Central memory CD4-positive, alpha-beta T cell (primary cell): Measurements from ENCODE around the gene NSUN2.

Source experiments
- DNase-seq: peaks from one replicate; pipeline ENCODE4 v3.0.0; 2022

The NSUN2 gene

DNA sequence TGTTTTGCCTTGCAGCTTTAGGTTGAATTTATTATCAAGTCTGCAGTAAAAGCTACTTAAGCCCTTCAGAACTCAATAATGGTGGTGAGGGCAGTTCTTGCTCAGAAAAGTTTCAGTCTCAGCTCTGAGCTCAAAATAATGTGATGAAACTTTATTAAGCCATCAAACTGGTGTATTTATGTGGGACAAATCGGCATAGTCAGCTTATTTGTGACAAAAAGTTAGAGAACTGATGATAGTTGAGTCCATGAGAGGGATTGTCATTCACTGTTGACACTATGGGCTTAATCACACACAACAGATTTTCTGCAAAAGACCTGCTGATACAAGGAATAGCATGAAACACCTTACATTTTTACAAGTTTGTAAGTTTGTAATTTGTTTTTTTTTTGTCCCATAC is 9.8 kb upstream of the NSUN2 start:
- DNase-seq = no peak

DNA sequence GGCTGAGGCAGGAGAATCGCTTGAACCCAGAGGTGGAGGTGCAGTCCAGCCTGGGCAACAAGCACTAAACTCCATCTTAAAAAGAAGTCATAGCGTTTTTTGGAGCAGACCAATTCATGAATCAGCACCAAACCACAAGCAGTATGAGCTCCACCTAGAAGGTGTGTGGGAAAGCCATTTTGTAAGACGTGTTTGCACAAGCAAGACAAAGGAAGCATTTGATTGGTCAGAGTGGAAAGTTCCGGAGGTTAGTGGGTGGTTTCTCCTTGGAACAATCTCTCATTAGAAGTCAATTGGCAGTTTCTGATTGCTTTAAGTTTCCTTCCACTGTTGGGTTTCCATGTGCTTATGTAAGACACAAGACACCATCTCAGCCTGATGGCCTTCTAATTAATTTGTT is 5.4 kb upstream of the NSUN2 start:
- DNase-seq = no peak

DNA sequence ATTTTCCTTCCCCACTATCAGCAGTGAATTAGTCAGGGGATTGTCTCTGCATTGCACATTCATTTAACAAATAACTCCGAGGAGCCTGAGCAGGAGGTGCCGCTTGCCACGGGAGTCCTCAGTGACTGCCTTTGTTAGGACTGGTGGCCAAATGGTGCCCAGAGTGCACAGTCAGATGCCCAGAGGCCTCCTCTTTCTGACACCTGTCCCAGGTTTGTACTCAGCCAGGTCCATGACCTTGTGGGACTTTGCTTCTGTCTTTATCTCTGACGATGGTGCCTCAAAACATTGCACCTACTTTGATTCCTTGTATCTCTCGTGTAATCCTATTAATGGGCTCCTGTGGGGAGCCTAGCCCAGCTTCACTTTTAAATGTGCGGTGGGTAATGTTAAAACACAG is 4.7 kb upstream of the NSUN2 start:
- no peak for DNase-seq

DNA sequence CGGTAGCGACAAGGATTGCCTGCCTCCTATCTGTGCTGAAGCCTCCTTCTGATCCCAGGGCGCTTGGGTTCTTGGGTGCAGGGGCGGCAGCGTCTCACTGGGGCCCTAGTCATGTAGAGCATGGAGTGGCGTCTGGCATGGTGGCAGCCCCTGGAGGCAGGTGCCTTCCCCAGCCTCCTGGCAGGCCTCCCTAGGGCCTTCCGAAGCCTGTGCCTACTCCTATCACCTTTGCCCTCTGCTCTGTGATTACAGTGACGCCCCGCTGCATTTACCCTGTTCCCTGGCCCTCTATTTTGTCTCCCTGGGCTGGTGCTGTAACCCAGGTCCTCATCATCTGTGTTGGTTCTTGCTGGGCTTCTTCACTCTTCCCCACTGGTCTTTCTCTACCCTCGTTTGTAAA is 4.2 kb upstream of the NSUN2 start:
- no peak for DNase-seq

DNA sequence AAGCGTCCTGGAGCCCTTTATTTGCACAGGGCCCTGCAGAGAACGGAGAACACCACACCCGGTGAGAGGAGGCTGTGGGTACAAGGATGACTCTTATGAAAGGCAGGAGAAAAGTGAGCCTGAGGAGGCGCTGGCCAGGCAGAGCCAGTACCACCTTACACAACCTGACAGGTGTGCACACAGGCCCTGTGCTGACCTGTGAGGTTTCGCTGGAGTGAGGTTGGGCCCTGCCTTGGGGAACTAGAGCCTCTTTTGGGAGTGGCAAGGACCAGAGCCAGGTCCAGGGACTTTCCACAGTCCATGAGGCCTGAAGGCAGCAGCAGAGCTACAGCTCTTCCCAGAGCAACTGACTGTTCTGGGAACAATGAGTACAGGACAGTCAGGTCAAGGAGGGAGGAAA is 3.4 kb upstream of the NSUN2 start:
- no peak for DNase-seq

DNA sequence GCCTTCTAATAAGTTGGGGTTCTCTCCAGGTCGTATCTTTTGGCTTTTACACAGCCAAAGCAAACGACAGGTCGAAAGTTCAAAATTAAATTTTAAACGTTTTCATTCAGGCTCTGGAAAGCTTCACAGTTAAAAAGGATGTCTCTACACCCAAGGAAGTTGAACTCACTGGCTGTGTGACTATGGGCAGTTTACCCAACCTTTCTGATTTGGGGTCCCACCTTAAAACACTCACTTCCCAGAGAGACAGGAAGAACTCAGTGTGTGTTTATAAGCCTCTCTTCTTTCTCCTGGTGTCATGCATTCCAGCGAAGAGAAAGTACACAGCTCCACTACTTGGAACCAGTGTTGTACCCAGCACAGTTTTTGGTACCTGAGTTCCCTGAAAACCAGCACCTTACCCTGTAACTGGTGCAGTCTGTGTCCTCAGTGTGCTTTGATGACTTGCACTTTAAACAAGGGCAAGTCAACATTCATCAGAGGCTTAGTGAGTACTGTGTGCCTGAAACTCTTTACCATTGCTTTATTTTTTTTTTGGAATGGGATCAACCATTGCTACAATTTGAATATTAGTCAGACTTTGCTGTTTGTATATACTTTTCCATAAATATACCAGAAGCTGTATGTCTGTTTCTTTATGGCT is 2.1 kb upstream of the NSUN2 start:
- no peak for DNase-seq

DNA sequence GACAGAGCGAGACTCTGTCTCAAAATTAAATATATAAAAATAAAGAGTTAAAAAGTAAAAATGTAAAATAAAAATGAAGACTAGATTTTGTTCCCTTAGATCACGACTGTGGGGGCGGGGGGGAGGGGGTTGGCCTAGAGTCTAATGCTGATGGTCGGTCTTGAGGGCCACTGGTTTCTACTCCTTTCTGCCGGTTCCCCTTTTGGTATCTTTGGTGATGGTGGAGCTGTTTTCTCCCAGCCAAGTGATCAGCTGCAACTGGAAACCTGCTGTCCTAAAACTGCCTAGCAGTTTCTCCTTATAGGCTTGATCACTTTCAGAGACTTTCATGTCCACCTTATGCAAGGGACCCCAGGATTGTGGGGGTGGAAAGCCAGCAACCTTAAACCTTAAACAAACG is 1.5 kb upstream of the NSUN2 start:
- DNase-seq = no peak

DNA sequence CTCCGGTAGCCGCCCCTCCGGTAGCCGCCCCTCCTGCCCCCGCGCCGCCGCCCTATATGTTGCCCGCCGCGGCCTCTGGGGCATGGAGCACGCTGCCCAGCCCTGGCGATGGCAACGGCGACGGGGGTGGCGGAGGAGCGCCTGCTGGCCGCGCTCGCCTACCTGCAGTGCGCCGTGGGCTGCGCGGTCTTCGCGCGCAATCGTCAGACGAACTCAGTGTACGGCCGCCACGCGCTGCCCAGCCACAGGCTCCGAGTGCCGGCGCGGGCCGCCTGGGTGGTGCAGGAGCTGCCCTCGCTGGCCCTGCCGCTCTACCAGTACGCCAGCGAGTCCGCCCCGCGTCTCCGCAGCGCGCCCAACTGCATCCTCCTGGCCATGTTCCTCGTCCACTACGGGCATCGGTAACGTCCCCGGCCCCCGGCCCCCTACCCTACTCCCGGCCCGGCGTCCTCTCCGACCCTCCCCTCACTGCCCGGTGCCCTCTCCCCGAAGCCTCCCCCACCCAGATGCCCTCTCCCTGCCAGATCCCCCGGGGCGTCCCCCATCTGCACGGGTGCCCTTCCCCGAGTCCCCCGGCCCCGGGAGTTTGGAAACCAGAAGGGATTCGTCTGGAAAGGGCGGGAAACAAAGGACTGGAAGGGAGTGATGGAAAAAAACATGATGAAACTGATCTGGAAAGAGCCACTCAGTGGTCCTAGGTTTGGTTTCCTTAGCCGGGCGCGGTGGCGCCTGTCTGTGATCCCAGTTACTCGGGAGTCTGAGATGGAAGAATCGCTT is 813 bp upstream of the NSUN2 start:
- peak; percentile 2 for DNase-seq

DNA sequence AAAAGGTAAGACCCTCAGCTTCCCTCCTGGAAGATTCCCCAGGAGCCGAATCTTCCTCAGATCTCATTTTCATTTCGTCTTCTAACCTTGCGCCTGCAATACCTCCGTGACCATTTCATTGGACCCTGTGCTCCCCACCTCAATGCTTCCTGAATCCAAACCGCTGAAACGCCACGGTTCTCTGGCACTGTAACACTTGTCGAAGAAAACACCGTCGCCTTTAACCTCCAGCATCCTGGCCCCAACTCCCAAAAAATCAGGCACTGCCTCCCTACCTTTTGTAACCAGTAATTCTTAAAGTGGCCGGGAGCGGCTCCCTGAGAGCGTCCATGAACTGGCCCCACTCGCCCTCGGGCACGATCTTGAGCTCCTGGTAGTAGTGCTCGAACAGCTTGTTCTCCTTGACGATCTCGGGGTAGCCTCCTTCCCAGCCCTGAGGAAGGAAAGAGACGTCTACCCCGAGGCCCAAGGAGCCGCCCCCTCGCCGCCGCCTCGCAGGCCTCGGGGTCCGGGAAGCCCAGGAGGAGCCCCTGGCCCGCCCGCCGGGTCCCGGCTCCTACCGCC is 438 bp downstream of the NSUN2 start:
- DNase-seq = no peak

- no peak for DNase-seq
These were observed 1.4 kb downstream of the NSUN2 start for GRCh38 chr5:6631441-6631840.

- DNase-seq = no peak
These were observed 6.3 kb downstream of the NSUN2 start for GRCh38 chr5:6626508-6626907.

GRCh38 chr5:6623941-6624340 is 8.9 kb downstream of the NSUN2 start:
- no peak for DNase-seq

DNA sequence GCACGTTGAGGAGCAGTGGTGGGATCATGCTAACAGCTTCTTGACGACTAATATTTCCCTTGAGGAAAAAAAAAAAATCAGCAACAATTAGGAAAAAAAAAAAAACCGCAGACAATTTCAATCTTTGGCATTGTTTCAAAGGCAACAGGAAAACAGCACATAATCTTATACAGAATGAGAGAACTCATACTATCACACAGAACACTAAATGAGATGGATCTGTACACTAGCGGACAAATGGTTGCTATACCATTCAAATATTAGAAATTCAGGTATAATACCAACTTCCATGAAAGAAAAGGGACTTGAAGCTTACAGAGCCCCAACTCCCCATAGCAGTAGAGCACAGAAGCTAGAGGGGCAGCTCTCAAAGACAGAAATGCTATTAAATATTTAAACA is 9.6 kb downstream of the NSUN2 start:
- no peak for DNase-seq

DNA sequence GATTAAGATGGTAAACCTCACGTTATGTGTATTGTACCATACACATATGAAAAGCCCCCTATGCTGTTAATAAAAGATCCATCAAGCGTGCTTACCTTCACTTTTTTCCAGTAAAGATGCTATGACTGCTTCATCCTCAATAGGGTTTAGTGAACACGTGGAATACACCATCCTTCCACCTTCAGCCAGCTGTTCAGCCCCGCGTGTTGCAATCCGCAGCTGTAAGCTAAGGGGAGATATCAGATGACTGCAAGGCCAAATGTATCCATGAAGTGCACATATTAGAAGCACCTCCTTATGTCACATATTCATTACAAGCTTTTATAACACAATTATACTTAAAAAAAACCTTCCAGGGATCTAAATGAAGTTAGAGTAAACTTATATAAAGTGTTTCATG is 16.2 kb downstream of the NSUN2 start:
- DNase-seq = no peak

DNA sequence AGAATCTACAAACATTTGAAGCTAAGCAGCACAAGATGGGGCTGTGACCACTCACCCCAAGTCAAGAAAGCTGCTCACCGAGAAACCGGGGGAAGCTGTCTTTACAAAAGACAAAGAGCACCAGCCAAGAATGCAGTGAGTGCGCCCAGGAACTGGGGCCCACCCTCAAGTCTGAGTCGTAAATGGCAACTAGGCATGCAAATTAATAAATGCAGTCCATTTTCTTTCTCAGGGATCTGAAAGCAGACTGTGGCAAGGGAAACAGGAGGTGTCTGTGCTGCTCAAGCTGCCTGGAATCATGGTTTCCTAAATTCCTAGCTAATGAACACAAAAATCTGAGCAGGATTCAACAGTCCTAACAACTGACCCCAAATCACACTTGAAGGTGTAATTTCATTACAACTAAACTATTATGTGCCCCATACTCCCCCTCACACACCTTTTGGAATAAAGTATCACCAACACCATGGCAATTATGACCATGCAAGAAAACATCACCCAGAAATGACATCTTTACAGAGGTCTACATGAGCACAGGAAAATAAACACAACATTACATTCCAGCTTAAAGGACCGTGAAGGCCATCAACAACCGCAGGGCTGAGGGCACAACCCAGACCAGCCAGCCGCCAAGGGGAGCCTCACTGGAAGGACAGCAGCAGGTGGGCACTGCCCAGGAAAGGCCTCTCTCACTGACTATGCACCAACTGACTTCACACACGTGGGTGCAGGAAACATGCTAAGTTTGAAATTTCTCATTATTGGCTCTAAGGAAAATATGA is 17.6 kb downstream of the NSUN2 start:
- no peak for DNase-seq

DNA sequence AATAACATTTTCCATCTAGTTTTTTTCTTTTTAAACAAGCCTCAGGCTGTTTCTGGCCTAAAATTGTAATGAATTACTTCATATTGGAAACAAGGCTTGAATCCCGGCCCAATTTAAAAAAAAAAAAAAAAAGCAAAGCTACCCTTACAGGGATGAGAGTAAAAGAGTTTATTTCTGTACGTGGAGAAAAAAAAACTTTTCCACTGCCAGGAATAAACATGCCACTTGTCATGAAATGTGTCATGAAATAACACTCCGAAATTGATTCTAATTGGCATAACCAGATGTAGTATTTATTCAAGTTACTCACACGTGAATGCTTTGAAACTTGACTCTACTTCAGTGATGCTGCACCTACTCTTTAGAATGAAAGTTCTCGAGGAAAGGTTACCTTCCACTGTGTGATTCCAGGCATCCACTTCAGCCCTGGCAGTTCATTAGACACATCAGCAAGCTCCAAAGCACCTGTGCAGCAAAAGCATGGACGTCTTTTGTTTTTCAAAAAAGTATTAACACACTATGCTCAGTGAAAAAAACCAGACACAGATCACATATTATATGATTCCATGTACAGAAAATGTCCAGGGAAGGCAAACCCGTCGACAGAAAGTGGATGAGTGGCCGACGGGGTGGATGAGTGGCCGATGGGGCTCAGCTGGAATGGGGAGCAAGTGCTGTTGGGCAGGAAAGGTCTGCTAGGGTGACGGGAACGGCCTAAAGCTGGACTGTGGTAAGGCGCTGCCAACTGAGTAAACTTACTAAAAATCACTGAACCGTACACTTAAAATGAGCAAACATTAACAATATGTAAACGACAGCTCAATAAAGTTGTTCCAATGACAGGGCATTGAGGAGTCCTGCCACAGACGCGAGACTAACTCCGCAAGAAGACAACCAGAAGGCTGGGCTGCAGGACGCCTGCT is 21.2 kb downstream of the NSUN2 start:
- DNase-seq = no peak

- DNase-seq = no peak
These were observed 24.8 kb downstream of the NSUN2 start for GRCh38 chr5:6608016-6608415.

GRCh38 chr5:6607559-6607936 is 25.3 kb downstream of the NSUN2 start:
- DNase-seq = no peak

GRCh38 chr5:6606884-6607558 is 25.8 kb downstream of the NSUN2 start:
- no peak for DNase-seq

- no peak for DNase-seq
These were observed 27.9 kb downstream of the NSUN2 start for GRCh38 chr5:6604946-6605345.

- DNase-seq = no peak
These were observed 28.5 kb downstream of the NSUN2 start for GRCh38 chr5:6604341-6604740.

DNA sequence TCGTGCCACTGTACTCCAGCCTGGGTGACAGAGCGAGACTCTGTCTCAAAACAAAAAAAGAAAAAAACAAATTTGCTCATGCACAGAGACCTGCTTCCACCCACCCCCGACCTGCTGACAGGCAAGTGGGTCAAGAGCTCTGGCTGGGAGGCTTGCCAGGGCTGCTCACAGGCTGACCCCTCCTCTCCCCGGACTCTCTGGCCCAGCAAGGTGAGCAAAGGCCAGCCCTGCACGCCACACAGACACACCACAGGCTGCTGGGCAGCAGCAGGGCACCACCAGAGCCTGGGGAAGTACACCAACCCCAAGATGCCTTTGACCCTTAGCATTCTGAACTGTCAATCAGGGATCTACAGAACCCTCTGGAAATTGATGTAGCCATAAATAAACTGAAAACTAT is 29.2 kb downstream of the NSUN2 start:
- DNase-seq = no peak
